ENCODE data around the gene SPINK2. TPM values are rescaled to one million over a fixed set of nuclear protein-coding genes. Genes with fewer than 3 reads are reported as not detected.

The SPINK2 gene
- total RNA-seq, 1 donor from 2014 or later: 0.87 TPM

- Mint-ChIP-seq H3K27me3 (peaks cover 4% of the 10 kb centered on the region), H3K36me3 (no peaks in the 10 kb centered on the region), H3K4me3 (no peak overlapping the region), H3K27ac (no peak overlapping the region), H3K4me1 (ENCODE audit: unreplicated experiment) (peaks cover 9% of the 10 kb centered on the region), H3K9me3 (no peaks in the 10 kb centered on the region)
- TF ChIP-seq CTCF (conservative IDR thresholded peaks at IDR 0.05): no peak
- DNase-seq (ENCODE audit: extremely low spot score, unreplicated experiment): no peak
Observed at GRCh38 chr4:56786955-56787354, 34.5 kb downstream of the SPINK2 start.

GRCh38 chr4:56783986-56784385 is 37.5 kb downstream of the SPINK2 start:
- no peaks in the 10 kb centered on the region for H3K9me3 Mint-ChIP-seq
- H3K27ac Mint-ChIP-seq: no peak overlapping the region
- peaks cover 9% of the 10 kb centered on the region for H3K4me1 Mint-ChIP-seq (ENCODE audit: unreplicated experiment)
- peaks cover 4% of the 10 kb centered on the region for H3K27me3 Mint-ChIP-seq
- no peak overlapping the region for H3K4me3 Mint-ChIP-seq
- DNase-seq (ENCODE audit: extremely low spot score, unreplicated experiment): no peak
- no peak for TF ChIP-seq CTCF (conservative IDR thresholded peaks at IDR 0.05)
- H3K36me3 Mint-ChIP-seq: no peaks in the 10 kb centered on the region

GRCh38 chr4:56782019-56782418 is 39.5 kb downstream of the SPINK2 start:
- Mint-ChIP-seq H3K9me3 (no peaks in the 10 kb centered on the region), H3K27me3 (peaks cover 4% of the 10 kb centered on the region), H3K27ac (no peak overlapping the region), H3K36me3 (no peaks in the 10 kb centered on the region), H3K4me3 (no peak overlapping the region), H3K4me1 (ENCODE audit: unreplicated experiment) (peaks cover 9% of the 10 kb centered on the region)
- DNase-seq (ENCODE audit: extremely low spot score, unreplicated experiment): no peak
- TF ChIP-seq CTCF (conservative IDR thresholded peaks at IDR 0.05): no peak

- Mint-ChIP-seq H3K27ac (no peak overlapping the region), H3K27me3 (no peaks in the 10 kb centered on the region), H3K9me3 (peaks cover 4% of the 10 kb centered on the region), H3K4me3 (no peak overlapping the region), H3K4me1 (ENCODE audit: unreplicated experiment) (peaks cover 12% of the 10 kb centered on the region), H3K36me3 (no peaks in the 10 kb centered on the region)
- no peak for DNase-seq (ENCODE audit: extremely low spot score, unreplicated experiment)
- TF ChIP-seq CTCF (conservative IDR thresholded peaks at IDR 0.05): no peak
Observed at GRCh38 chr4:56773346-56773745, 48.2 kb downstream of the SPINK2 start.

GRCh38 chr4:56772134-56772533 is 49.4 kb downstream of the SPINK2 start:
- Mint-ChIP-seq H3K27me3 (no peaks in the 10 kb centered on the region), H3K27ac (peak overlapping the region; percentile 53), H3K9me3 (peaks cover 5% of the 10 kb centered on the region), H3K36me3 (no peaks in the 10 kb centered on the region), H3K4me3 (no peak overlapping the region), H3K4me1 (ENCODE audit: unreplicated experiment) (peaks cover 13% of the 10 kb centered on the region)
- no peak for DNase-seq (ENCODE audit: extremely low spot score, unreplicated experiment)
- TF ChIP-seq CTCF (conservative IDR thresholded peaks at IDR 0.05): no peak

GRCh38 chr4:56768763-56769162 is 52.7 kb downstream of the SPINK2 start:
- H3K27ac Mint-ChIP-seq: peak overlapping the region; percentile 98
- no peak for DNase-seq (ENCODE audit: extremely low spot score, unreplicated experiment)

More at GRCh38 chr4:56768763-56769162, 52.7 kb downstream of the SPINK2 start:
- Mint-ChIP-seq H3K36me3 (no peaks in the 10 kb centered on the region), H3K9me3 (peaks cover 5% of the 10 kb centered on the region), H3K4me1 (ENCODE audit: unreplicated experiment) (peaks cover 13% of the 10 kb centered on the region), H3K4me3 (peak overlapping the region; percentile 65), H3K27me3 (no peaks in the 10 kb centered on the region)
- no peak for TF ChIP-seq CTCF (conservative IDR thresholded peaks at IDR 0.05)
